CD4-positive, CD25-positive, alpha-beta regulatory T cell (primary cell): Measurements from ENCODE around the gene DAAM1. TPM values are rescaled to one million over a fixed set of nuclear protein-coding genes. Genes with fewer than 3 reads are reported as not detected.
A peak's percentile ranks its signal among the peaks of the same experiment; 100 is the strongest.

ENCODE experiments used
- ATAC-seq, 2 donors: fragments of 150-1000 bp; cut with Tn5 transposase; one replicate each; pipeline ENCODE4 v1.10.0; 2021; ENCODE audit warnings: low read depth in 2 of 2, moderate number of reproducible peaks in 2 of 2, moderate library complexity in 1 of 2
- DNase-seq, 3 donors: peaks; one replicate each; pipeline versions ENCODE4 v3.0.0 to v3.0.0-alpha.2; 2012 to 2022; ENCODE audit warnings: mixed read lengths in 1 of 3
- H3K27ac ChIP-seq: one replicate; pipeline ENCODE4 v1.7.0; 2013; ENCODE audit warnings: mild to moderate bottlenecking, low read length; ENCODE audit not compliant: insufficient read depth, poor library complexity, severe bottlenecking
- H3K27me3 ChIP-seq: one replicate; pipeline ENCODE4 v1.7.0; 2013; ENCODE audit warnings: low read length; ENCODE audit not compliant: control insufficient read depth, insufficient read depth
- H3K36me3 ChIP-seq: one replicate; pipeline ENCODE4 v1.7.0; 2013; ENCODE audit warnings: mild to moderate bottlenecking, low read length, moderate library complexity; ENCODE audit not compliant: control insufficient read depth, insufficient read depth
- H3K4me1 ChIP-seq: 2 replicates; pipeline ENCODE4 v1.7.0; 2013; ENCODE audit warnings: mild to moderate bottlenecking, low read length; ENCODE audit not compliant: insufficient read depth, control insufficient read depth, poor library complexity, severe bottlenecking
- H3K4me3 ChIP-seq: one replicate; pipeline ENCODE4 v1.7.0; 2013; ENCODE audit warnings: low read depth, mild to moderate bottlenecking, low read length, moderate library complexity
- H3K9me3 ChIP-seq, 2 experiments: 1 replicate in 1 of 2; 2 replicates in 1 of 2; pipeline ENCODE4 v1.7.0; 2013; ENCODE audit warnings: low read length in 2 of 2, mild to moderate bottlenecking in 1 of 2, moderate library complexity in 1 of 2; ENCODE audit not compliant: control insufficient read depth in 2 of 2
- H3K27ac Mint-ChIP-seq, 3 donors: one replicate each; pipeline ENCODE4 v1.8.0; 2020 to 2022; ENCODE audit warnings: mild to moderate bottlenecking in 3 of 3, mixed read lengths in 3 of 3, moderate library complexity in 2 of 3
- H3K27me3 Mint-ChIP-seq: one replicate; pipeline ENCODE4 v1.8.0; 2022; ENCODE audit warnings: mild to moderate bottlenecking, mixed read lengths
- H3K36me3 Mint-ChIP-seq: one replicate; pipeline ENCODE4 v1.8.0; 2020; ENCODE audit warnings: mixed read lengths
- H3K4me1 Mint-ChIP-seq, 4 donors: one replicate each; pipeline ENCODE4 v1.8.0; 2020 to 2022; ENCODE audit warnings: mixed read lengths in 4 of 4, mild to moderate bottlenecking in 1 of 4
- H3K4me3 Mint-ChIP-seq, 4 donors: one replicate each; pipeline ENCODE4 v1.8.0; 2020 to 2022; ENCODE audit warnings: mild to moderate bottlenecking in 4 of 4, mixed read lengths in 4 of 4, moderate library complexity in 3 of 4
- H3K9me3 Mint-ChIP-seq, 7 donors: one replicate each; pipeline ENCODE4 v1.8.0; 2020 to 2022; ENCODE audit warnings: mixed read lengths in 7 of 7, mild to moderate bottlenecking in 3 of 7, moderate library complexity in 2 of 7
- polyA plus RNA-seq, 4 donors: library from polyadenylated mRNA; unstranded; fragments of 300-500 nt; fragmentation: Illumina TruSeq; gene quantifications; one replicate each; pipeline ENCODE4 v1.2.3, GENCODE V29; 2021
- total RNA-seq: library from RNA; stranded (reverse); gene quantifications from one replicate; pipeline ENCODE4 v1.2.3, GENCODE V29; 2022

The DAAM1 gene
- total and polyA plus RNA-seq, 5 donors from 2014 or later: 6.1 to 36.5 (median 11.2) TPM

GRCh38 chr14:59317798-59318505 lies 129.5 kb downstream of the DAAM1 start:
- Mint-ChIP-seq H3K4me1 (peaks cover 0 to under 1% (median 0%) of the 10 kb centered on the region in 4 donors), H3K36me3 (peaks cover 15% of the 10 kb centered on the region)
- H3K27ac ChIP-seq: no peak overlapping the region

GRCh38 chr14:59318908-59319307 lies 130.4 kb downstream of the DAAM1 start:
- Mint-ChIP-seq H3K4me1 (peaks cover 0 to 6% (median 0%) of the 10 kb centered on the region in 4 donors), H3K27me3 (no peaks in the 10 kb centered on the region), H3K36me3 (peaks cover 15% of the 10 kb centered on the region), H3K27ac (no peak overlapping the region), H3K4me3 (no peak overlapping the region), H3K9me3 (no peaks in the 10 kb centered on the region)
- ATAC-seq: no peak
- DNase-seq: no peak
- H3K4me1 ChIP-seq: no peaks in the 10 kb centered on the region
- H3K36me3 ChIP-seq: peaks cover 10% of the 10 kb centered on the region
- H3K9me3 ChIP-seq: no peaks in the 10 kb centered on the region
- no peak overlapping the region for H3K27ac ChIP-seq
- H3K27me3 ChIP-seq: no peaks in the 10 kb centered on the region
- H3K4me3 ChIP-seq: no peak overlapping the region

More at GRCh38 chr14:59317798-59318505, 129.5 kb downstream of the DAAM1 start:
- Histone ChIP-seq H3K9me3 (no peaks in the 10 kb centered on the region), H3K4me3 (no peak overlapping the region), H3K4me1 (no peaks in the 10 kb centered on the region), H3K36me3 (peaks cover 9% of the 10 kb centered on the region), H3K27me3 (no peaks in the 10 kb centered on the region)
- DNase-seq: no peak
- Mint-ChIP-seq H3K27ac (no peak overlapping the region), H3K4me3 (no peak overlapping the region), H3K9me3 (no peaks in the 10 kb centered on the region), H3K27me3 (no peaks in the 10 kb centered on the region)
- no peak for ATAC-seq

- Histone ChIP-seq H3K27me3 (no peaks in the 10 kb centered on the region), H3K27ac (no peak overlapping the region), H3K4me1 (no peaks in the 10 kb centered on the region), H3K9me3 (no peaks in the 10 kb centered on the region), H3K36me3 (peaks cover 10% of the 10 kb centered on the region), H3K4me3 (no peak overlapping the region)
- Mint-ChIP-seq H3K27ac (no peak overlapping the region), H3K4me3 (no peak overlapping the region), H3K4me1 (peaks cover 0 to 6% (median 0%) of the 10 kb centered on the region in 4 donors), H3K36me3 (peaks cover 21% of the 10 kb centered on the region), H3K9me3 (no peaks in the 10 kb centered on the region), H3K27me3 (no peaks in the 10 kb centered on the region)
- DNase-seq (no peak), ATAC-seq (no peak)
These were observed 131.9 kb downstream of the DAAM1 start for GRCh38 chr14:59320361-59320760.

DNA sequence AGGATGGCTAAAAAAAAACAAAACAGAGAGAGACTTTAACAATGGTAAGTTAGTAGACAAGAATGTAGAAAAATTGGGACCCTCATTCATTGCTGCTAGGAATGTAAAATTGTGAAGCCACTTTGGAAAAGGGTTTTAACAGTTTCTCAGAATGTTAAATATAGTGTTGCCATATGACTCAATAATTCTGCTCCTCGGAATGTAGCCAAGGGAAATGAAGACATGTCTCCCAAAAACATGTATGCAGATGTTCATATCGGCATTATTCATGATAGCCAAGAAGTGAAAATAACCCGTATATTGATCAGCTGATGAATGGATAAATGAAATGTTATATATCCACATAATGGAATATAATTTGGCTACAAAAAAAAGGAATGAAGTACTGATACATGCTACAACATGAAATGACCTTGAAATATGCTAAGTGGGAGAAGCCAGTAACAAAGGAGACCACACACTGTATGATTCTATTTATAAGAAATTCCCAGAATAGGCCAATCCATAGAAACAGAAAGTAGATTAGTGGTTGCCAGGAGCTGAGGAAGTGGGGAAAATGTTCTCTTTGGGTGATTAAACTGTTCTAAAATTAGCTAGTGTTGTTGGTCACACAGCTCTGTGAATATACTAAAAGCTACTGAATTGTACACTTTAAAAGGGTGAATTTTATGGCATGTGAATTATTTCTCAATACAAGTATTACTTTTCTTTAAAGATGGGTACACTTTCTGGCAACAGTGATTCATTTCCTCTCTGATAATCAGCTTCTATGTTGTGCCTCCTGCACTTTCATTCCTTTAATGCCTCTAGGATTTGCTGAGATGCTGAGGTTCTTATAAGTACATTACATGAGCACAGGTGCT lies 132.5 kb downstream of the DAAM1 start:
- ATAC-seq (no peak), DNase-seq (no peak)
- no peak overlapping the region for H3K4me3 ChIP-seq
- no peaks in the 10 kb centered on the region for H3K27me3 Mint-ChIP-seq
- H3K9me3 ChIP-seq: no peaks in the 10 kb centered on the region
- H3K4me3 Mint-ChIP-seq: no peak overlapping the region
- H3K36me3 Mint-ChIP-seq: peaks cover 28% of the 10 kb centered on the region
- H3K9me3 Mint-ChIP-seq: no peaks in the 10 kb centered on the region
- H3K4me1 ChIP-seq: no peaks in the 10 kb centered on the region
- H3K27ac Mint-ChIP-seq: peak overlapping the region in 1 of 3 donors; percentile 48
- no peaks in the 10 kb centered on the region for H3K27me3 ChIP-seq
- peaks cover 0 to 6% (median 0%) of the 10 kb centered on the region in 4 donors for H3K4me1 Mint-ChIP-seq
- peaks cover 16% of the 10 kb centered on the region for H3K36me3 ChIP-seq
- H3K27ac ChIP-seq: no peak overlapping the region

DNA sequence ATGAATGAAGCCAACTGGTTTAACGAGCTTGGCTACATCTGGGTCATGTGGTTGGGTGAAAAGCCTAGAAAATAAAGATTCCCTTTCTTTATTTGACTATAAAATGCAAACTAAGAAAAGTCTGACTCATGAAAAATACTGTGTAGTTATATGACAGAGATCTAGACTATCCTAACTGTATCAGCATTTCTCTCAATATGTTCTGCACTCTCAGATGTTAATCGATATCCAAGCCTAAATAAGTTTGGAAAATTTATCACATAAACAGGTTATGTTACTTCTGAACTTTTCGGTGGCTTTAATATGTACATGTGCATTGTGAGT lies 133.1 kb downstream of the DAAM1 start:
- H3K4me3 ChIP-seq: no peak overlapping the region
- H3K9me3 ChIP-seq: no peaks in the 10 kb centered on the region
- Mint-ChIP-seq H3K27me3 (no peaks in the 10 kb centered on the region), H3K4me1 (peaks cover 0 to 6% (median 0%) of the 10 kb centered on the region in 4 donors), H3K27ac (no peak overlapping the region), H3K36me3 (peaks cover 34% of the 10 kb centered on the region), H3K9me3 (no peaks in the 10 kb centered on the region), H3K4me3 (no peak overlapping the region)
- H3K36me3 ChIP-seq: peaks cover 18% of the 10 kb centered on the region
- ATAC-seq (no peak), DNase-seq (no peak)
- H3K27me3 ChIP-seq: no peaks in the 10 kb centered on the region
- H3K4me1 ChIP-seq: no peaks in the 10 kb centered on the region
- no peak overlapping the region for H3K27ac ChIP-seq

DNA sequence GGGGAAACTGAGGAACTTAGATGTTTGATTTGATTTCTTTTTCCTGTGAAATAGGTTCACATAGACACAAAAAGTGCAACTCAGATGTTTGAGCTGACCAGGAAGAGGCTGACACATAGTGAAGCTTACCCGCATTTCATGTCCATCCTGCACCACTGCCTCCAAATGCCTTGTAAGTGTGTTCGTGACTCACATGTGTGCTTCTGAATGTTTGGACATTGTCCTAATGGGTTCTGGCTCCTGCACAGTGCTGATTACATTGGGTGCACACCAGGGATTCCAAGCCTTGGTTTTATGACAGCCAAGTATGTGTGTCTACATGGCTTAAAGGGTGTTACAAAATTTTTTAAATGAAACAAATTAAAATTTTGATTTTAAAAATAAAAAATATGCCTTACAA lies 137.4 kb downstream of the DAAM1 start:
- no peaks in the 10 kb centered on the region for H3K9me3 ChIP-seq
- H3K27me3 ChIP-seq: no peaks in the 10 kb centered on the region
- Mint-ChIP-seq H3K4me3 (no peak overlapping the region), H3K9me3 (no peaks in the 10 kb centered on the region), H3K27ac (no peak overlapping the region), H3K36me3 (peaks cover 62% of the 10 kb centered on the region), H3K27me3 (no peaks in the 10 kb centered on the region), H3K4me1 (peaks cover 0 to 6% (median 1%) of the 10 kb centered on the region in 4 donors)
- DNase-seq (no peak), ATAC-seq (no peak)
- no peaks in the 10 kb centered on the region for H3K4me1 ChIP-seq
- no peak overlapping the region for H3K27ac ChIP-seq
- peaks cover 25% of the 10 kb centered on the region for H3K36me3 ChIP-seq
- no peak overlapping the region for H3K4me3 ChIP-seq

DNA sequence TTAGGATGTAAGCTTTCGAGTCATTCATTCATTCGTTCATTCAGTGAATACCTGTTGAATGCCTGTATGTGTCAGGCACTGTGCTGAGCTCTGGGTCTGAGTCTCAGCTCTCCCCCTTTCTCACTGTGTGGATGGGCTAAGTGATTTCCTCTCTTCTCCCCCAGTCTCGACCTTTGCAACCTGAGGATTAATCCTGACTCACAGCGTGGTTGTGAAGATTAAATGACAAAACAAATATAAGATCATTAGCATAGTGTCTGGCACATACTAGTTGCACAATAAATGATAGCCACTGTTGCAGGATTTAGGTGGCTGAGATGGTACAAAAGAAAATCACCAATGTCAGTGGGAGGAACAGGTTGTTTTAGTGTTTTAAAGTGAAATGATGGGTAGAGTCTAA lies 140.0 kb downstream of the DAAM1 start:
- DNase-seq (no peak), ATAC-seq (no peak)
- Histone ChIP-seq H3K4me3 (no peak overlapping the region), H3K9me3 (no peaks in the 10 kb centered on the region), H3K27me3 (no peaks in the 10 kb centered on the region), H3K27ac (no peak overlapping the region), H3K4me1 (no peaks in the 10 kb centered on the region), H3K36me3 (peaks cover 34% of the 10 kb centered on the region)
- no peak overlapping the region for H3K27ac Mint-ChIP-seq
- no peak overlapping the region for H3K4me3 Mint-ChIP-seq
- peaks cover 0 to 2% (median 0%) of the 10 kb centered on the region in 7 donors for H3K9me3 Mint-ChIP-seq
- H3K27me3 Mint-ChIP-seq: no peaks in the 10 kb centered on the region
- H3K36me3 Mint-ChIP-seq: peaks cover 73% of the 10 kb centered on the region
- H3K4me1 Mint-ChIP-seq: peaks cover 0 to 2% (median under 1%) of the 10 kb centered on the region in 4 donors
